Thoracic aorta (tissue), 2 donors: ENCODE results near the gene NRXN2. TPM values are rescaled to one million over a fixed set of nuclear protein-coding genes. Genes with fewer than 3 reads are reported as not detected.

Source experiments
- ATAC-seq: fragments of 150-250 bp; one replicate; pipeline ENCODE4 v1.8.0; 2017; ENCODE audit warnings: low read depth; ENCODE audit not compliant: insufficient number of reproducible peaks, low FRiP score
- DNase-seq: peaks from one replicate; pipeline ENCODE4 v3.0.0-alpha.2; 2020; ENCODE audit warnings: low spot score
- H3K27ac ChIP-seq, 2 donors: fragments of 200-600 bp; sonication (generic); 1 replicate in 1 of 2; 2 replicates in 1 of 2; pipeline ENCODE4 v1.5.1; 2016; ENCODE audit warnings: mild to moderate bottlenecking in 2 of 2, moderate library complexity in 2 of 2
- H3K27me3 ChIP-seq: fragments of 200-600 bp; sonication (generic); replicated peaks from 2 replicates; pipeline ENCODE4 v1.6.0; 2016; ENCODE audit warnings: mild to moderate bottlenecking; ENCODE audit not compliant: insufficient read depth
- H3K36me3 ChIP-seq: fragments of 200-600 bp; sonication (generic); one replicate; pipeline ENCODE4 v1.5.1; 2016
- H3K4me1 ChIP-seq, 2 donors: fragments of 200-600 bp; sonication (generic); 1 replicate in 1 of 2; 2 replicates in 1 of 2; pipeline versions ENCODE4 v1.5.1 to v1.6.0; 2016; ENCODE audit warnings: low read depth in 2 of 2, mild to moderate bottlenecking in 1 of 2; ENCODE audit not compliant: control insufficient read depth in 1 of 2
- H3K4me3 ChIP-seq: fragments of 200-600 bp; sonication (generic); 2 replicates; pipeline ENCODE4 v1.5.1; 2016; ENCODE audit warnings: mild to moderate bottlenecking
- H3K9me3 ChIP-seq: fragments of 200-600 bp; sonication (generic); 2 replicates; pipeline ENCODE4 v1.5.1; 2016
- CTCF ChIP-seq: fragments of 200-600 bp; sonication (generic); IDR thresholded peaks from one replicate; pipeline ENCODE4 v1.5.1; 2019; ENCODE audit warnings: antibody characterized with exemption
- total RNA-seq, 2 donors: library from RNA; depleted of rRNA; stranded (reverse); fragments of >200 nt; gene quantifications; one replicate each; pipeline versions ENCODE4 v1.1.0 to v1.2.3, GENCODE V29; 2016

NRXN2 gene
- total RNA-seq, 2 donors from 2014 or later = 40.3 to 41.3 TPM

- no peak overlapping the region for H3K27ac ChIP-seq
- TF ChIP-seq CTCF = no peak
- ATAC-seq (no peak), DNase-seq (no peak)
- H3K4me1 ChIP-seq = peaks cover 0 to 37% of the 10 kb centered on the region in 2 donors
- peaks cover 10% of the 10 kb centered on the region for H3K36me3 ChIP-seq
- H3K9me3 ChIP-seq = no peaks in the 10 kb centered on the region
- H3K27me3 ChIP-seq = no peaks in the 10 kb centered on the region
- no peak overlapping the region for H3K4me3 ChIP-seq
Measured at GRCh38 chr11:64639885-64640284, 83.1 kb downstream of the NRXN2 start.

- H3K36me3 ChIP-seq = peaks cover 19% of the 10 kb centered on the region
- ATAC-seq (no peak), DNase-seq (no peak)
- no peak overlapping the region for H3K27ac ChIP-seq
- H3K4me1 ChIP-seq = peaks cover 0 to 34% of the 10 kb centered on the region in 2 donors
- H3K9me3 ChIP-seq = no peaks in the 10 kb centered on the region
- no peak for TF ChIP-seq CTCF
- H3K4me3 ChIP-seq = no peak overlapping the region
- H3K27me3 ChIP-seq = no peaks in the 10 kb centered on the region
Measured at GRCh38 chr11:64638829-64639228, 84.2 kb downstream of the NRXN2 start.

GRCh38 chr11:64638018-64638665, 84.9 kb downstream of the NRXN2 start:
- H3K36me3 ChIP-seq = peaks cover 22% of the 10 kb centered on the region
- H3K4me1 ChIP-seq = peaks cover 0 to 33% of the 10 kb centered on the region in 2 donors
- H3K9me3 ChIP-seq = no peaks in the 10 kb centered on the region
- no peak overlapping the region for H3K27ac ChIP-seq
- ATAC-seq = no peak
- peak overlapping the region; percentile 50 for H3K4me3 ChIP-seq
- no peaks in the 10 kb centered on the region for H3K27me3 ChIP-seq
- no peak for TF ChIP-seq CTCF
- DNase-seq = no peak

GRCh38 chr11:64637334-64638017, 85.5 kb downstream of the NRXN2 start:
- Histone ChIP-seq H3K9me3 (no peaks in the 10 kb centered on the region), H3K4me1 (peaks cover 0 to 28% of the 10 kb centered on the region in 2 donors), H3K36me3 (peaks cover 29% of the 10 kb centered on the region), H3K27ac (no peak overlapping the region), H3K27me3 (no peaks in the 10 kb centered on the region), H3K4me3 (peak overlapping the region; percentile 50)
- DNase-seq = no peak
- ATAC-seq = no peak
- TF ChIP-seq CTCF = no peak

GRCh38 chr11:64633555-64634159, 89.3 kb downstream of the NRXN2 start:
- ATAC-seq (no peak), DNase-seq (no peak)
- H3K36me3 ChIP-seq = peaks cover 44% of the 10 kb centered on the region
- no peak overlapping the region for H3K27ac ChIP-seq
- H3K9me3 ChIP-seq = no peaks in the 10 kb centered on the region
- no peak overlapping the region for H3K4me3 ChIP-seq
- TF ChIP-seq CTCF = no peak
- peaks cover 0 to 12% of the 10 kb centered on the region in 2 donors for H3K4me1 ChIP-seq
- no peaks in the 10 kb centered on the region for H3K27me3 ChIP-seq
